Kidney epithelial cell (primary cell): ENCODE measurements around the gene NFATC1. TPM values are rescaled to one million over a fixed set of nuclear protein-coding genes. Genes with fewer than 3 reads are reported as not detected.

Experiments used
- DNase-seq: peaks from one replicate; pipeline ENCODE4 v3.0.0-alpha.2; 2010; ENCODE audit warnings: low read depth
- H3K27me3 ChIP-seq: 2 replicates; pipeline ENCODE4 v1.6.0; 2011; ENCODE audit warnings: low read length; ENCODE audit not compliant: control insufficient read depth, insufficient read depth
- H3K36me3 ChIP-seq: 2 replicates; pipeline ENCODE4 v1.5.1; 2011; ENCODE audit warnings: low read length; ENCODE audit not compliant: control insufficient read depth, insufficient read depth
- H3K4me3 ChIP-seq: 2 replicates; pipeline ENCODE4 v1.5.1; 2011; ENCODE audit warnings: low read depth, mild to moderate bottlenecking, control low read depth, low read length
- CTCF ChIP-seq: IDR thresholded peaks from 2 replicates; pipeline ENCODE4 v1.5.1; 2011; ENCODE audit warnings: mild to moderate bottlenecking, moderate library complexity, low read length, control low read depth, inconsistent platforms; ENCODE audit not compliant: insufficient read depth, poor library complexity, severe bottlenecking
- total RNA-seq: library from RNA; depleted of rRNA; stranded (reverse); fragments of >200 nt; gene quantifications from 2 replicates; pipeline ENCODE4 v1.2.3, GENCODE V29; 2015

Gene NFATC1
- total RNA-seq, 1 donor from 2014 or later, result 2.7 TPM

- peaks cover 40% of the 10 kb centered on the region for H3K27me3 ChIP-seq
- DNase-seq, result peak; percentile 25
- TF ChIP-seq CTCF, result peak; percentile 87
- H3K36me3 ChIP-seq, result no peaks in the 10 kb centered on the region
- H3K4me3 ChIP-seq, result no peak overlapping the region
These were observed 133.1 kb downstream of the NFATC1 start for GRCh38 chr18:79528846-79529245.

GRCh38 chr18:79529296-79529695 lies 133.6 kb downstream of the NFATC1 start:
- H3K27me3 ChIP-seq, result peaks cover 40% of the 10 kb centered on the region
- DNase-seq, result no peak
- no peak for TF ChIP-seq CTCF

GRCh38 chr18:79529991-79530390 lies 134.3 kb downstream of the NFATC1 start:
- no peak for DNase-seq
- peaks cover 40% of the 10 kb centered on the region for H3K27me3 ChIP-seq
- TF ChIP-seq CTCF, result no peak
- H3K36me3 ChIP-seq, result no peaks in the 10 kb centered on the region
- no peak overlapping the region for H3K4me3 ChIP-seq

More at GRCh38 chr18:79529296-79529695, 133.6 kb downstream of the NFATC1 start:
- Histone ChIP-seq H3K4me3 (no peak overlapping the region), H3K36me3 (no peaks in the 10 kb centered on the region)

- no peak for DNase-seq
- no peak for TF ChIP-seq CTCF
- H3K27me3 ChIP-seq, result peaks cover 40% of the 10 kb centered on the region
- no peak overlapping the region for H3K4me3 ChIP-seq
- no peaks in the 10 kb centered on the region for H3K36me3 ChIP-seq
These were observed 135.1 kb downstream of the NFATC1 start for GRCh38 chr18:79530821-79531220.

GRCh38 chr18:79531386-79531785 lies 135.7 kb downstream of the NFATC1 start:
- Histone ChIP-seq H3K4me3 (no peak overlapping the region), H3K27me3 (peaks cover 40% of the 10 kb centered on the region), H3K36me3 (no peaks in the 10 kb centered on the region)
- no peak for DNase-seq
- TF ChIP-seq CTCF, result no peak

GRCh38 chr18:79531926-79532312 lies 136.2 kb downstream of the NFATC1 start:
- Histone ChIP-seq H3K27me3 (peaks cover 40% of the 10 kb centered on the region), H3K36me3 (no peaks in the 10 kb centered on the region), H3K4me3 (no peak overlapping the region)
- no peak for TF ChIP-seq CTCF
- DNase-seq, result no peak
